Lower lobe of right lung (tissue), 2 donors: ENCODE results near the gene CSDE1. TPM values are rescaled to one million over a fixed set of nuclear protein-coding genes. Genes with fewer than 3 reads are reported as not detected.

Experiments
- ATAC-seq, 2 donors: fragments of 200-7000 bp; cut with Tn5 transposase; one replicate each; pipeline ENCODE4 v1.9.1; 2020 to 2022; ENCODE audit warnings: mild to moderate bottlenecking in 2 of 2, moderate library complexity in 2 of 2
- DNase-seq: peaks from one replicate; pipeline ENCODE4 v3.0.0-alpha.2; 2020
- H3K27ac ChIP-seq: fragments of 200-600 bp; one replicate; pipeline ENCODE4 v1.8.0; 2022
- H3K27me3 ChIP-seq: fragments of 200-600 bp; one replicate; pipeline ENCODE4 v1.8.0; 2022; ENCODE audit warnings: low read depth
- H3K36me3 ChIP-seq: fragments of 200-600 bp; one replicate; pipeline ENCODE4 v1.8.0; 2022; ENCODE audit warnings: mild to moderate bottlenecking
- H3K4me1 ChIP-seq: fragments of 200-600 bp; one replicate; pipeline ENCODE4 v1.8.0; 2022
- H3K4me3 ChIP-seq: fragments of 200-600 bp; one replicate; pipeline ENCODE4 v1.8.0; 2022; ENCODE audit warnings: mild to moderate bottlenecking
- H3K9me3 ChIP-seq: fragments of 200-600 bp; one replicate; pipeline ENCODE4 v1.8.0; 2022
- CTCF ChIP-seq: fragments of 200-600 bp; IDR thresholded peaks from one replicate; pipeline ENCODE4 v1.8.0; 2022; ENCODE audit warnings: antibody characterized with exemption, mild to moderate bottlenecking
- intact Hi-C: fragments of 100-400 bp; cut with DNase I; formaldehyde crosslinking; loops from one replicate; pipeline ENCODE4 v1.11.0; 2022
- total RNA-seq: library from RNA; stranded (reverse); fragmentation: NEBNext Ultra II Directional; extraction: Animal tissue kit (Norgen Biotek cat#: 25700); gene quantifications from one replicate; pipeline ENCODE4 v1.2.1, GENCODE V29; 2021
- donor health status: DM: no; HTN: yes; CAD: no; lungs with severe emphysema.

Gene CSDE1
- total RNA-seq, 1 donor from 2014 or later, result 543 TPM

DNA sequence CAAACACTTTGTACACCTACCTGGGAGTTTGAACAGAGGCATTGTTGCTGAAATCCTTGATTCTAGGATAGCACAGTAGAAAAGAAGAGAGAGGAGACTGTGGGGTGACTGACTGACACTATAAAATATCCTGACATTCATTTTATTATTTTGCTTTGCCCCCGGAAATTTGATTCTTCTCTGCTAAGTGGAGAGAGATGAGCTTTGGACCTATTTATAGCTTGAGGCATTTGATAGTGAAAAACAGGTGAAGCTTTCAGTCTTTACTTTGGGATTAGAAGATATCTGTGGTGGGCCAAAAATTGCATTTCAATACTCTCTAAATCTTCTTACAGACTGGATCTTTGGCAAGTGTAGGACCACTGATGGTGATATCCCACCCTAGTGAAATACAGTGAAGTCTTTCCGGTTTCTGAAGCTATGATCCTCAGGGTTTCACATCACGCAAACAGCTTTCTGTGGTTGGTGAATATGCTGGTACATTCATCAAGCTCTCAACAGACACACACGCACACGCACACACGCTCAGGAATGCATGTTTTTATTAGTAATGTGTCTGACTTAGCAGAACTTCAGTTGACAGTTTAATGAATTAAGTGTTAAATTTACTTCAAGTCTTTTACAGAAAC is 62.2 kb downstream of the CSDE1 start, which contains the start of gene AMPD1:
Gene AMPD1 (minus strand): TSS at position 117 of the 629 bp plus-strand sequence. CDS start 75 bp downstream, at position 42.
- Histone ChIP-seq H3K27me3 (no peaks in the 10 kb centered on the region), H3K36me3 (no peaks in the 10 kb centered on the region), H3K4me3 (no peak within 1 kb of the TSS), H3K9me3 (no peaks in the 10 kb centered on the region), H3K4me1 (no peaks in the 10 kb centered on the region), H3K27ac (no peak within 1 kb of the TSS)
- TF ChIP-seq CTCF, result no peak
- no peak for ATAC-seq
- no peak for DNase-seq
- intact Hi-C loops, result no loop called here

DNA sequence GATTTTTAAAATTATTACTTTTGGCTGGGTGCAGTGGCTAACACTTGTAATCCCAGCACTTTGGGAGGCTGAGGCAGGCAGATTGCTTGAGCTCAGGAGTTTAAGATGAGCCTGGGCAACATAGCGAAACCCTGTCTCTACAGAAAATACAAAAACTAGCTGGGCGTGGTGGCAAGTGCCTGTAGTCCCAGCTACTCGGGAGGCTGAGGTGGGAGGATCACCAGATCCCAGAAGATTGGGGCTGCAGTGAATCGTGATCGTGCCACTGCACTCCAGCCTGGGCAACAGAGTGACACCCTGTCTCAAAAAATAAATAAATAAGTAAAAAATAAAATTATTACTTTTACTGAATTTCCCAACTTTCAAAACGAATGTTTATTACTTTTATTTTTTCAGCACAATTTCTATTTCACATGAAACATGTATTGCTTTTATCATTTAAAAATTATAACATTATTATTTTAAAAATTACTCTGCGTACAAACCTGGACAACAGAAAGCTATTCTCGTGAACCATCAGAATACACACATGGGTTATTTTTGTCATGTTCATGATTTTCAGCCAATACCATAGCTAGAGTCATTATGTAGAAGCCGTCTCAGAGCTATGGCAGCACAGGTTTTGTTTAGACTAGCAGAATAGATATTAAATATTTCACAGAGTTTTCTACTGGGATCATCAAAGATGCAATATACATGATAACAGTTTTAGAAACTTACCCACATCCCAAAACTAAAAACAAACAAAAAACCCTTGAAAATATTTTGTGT is 63.1 kb downstream of the CSDE1 start:
- H3K36me3 ChIP-seq, result no peaks in the 10 kb centered on the region
- no peak overlapping the region for H3K4me3 ChIP-seq
- H3K27ac ChIP-seq, result no peak overlapping the region
- no peaks in the 10 kb centered on the region for H3K4me1 ChIP-seq
- TF ChIP-seq CTCF, result no peak
- no peaks in the 10 kb centered on the region for H3K9me3 ChIP-seq
- no peaks in the 10 kb centered on the region for H3K27me3 ChIP-seq
- ATAC-seq, result no peak
- DNase-seq, result no peak
- intact Hi-C loops, result no loop called here

DNA sequence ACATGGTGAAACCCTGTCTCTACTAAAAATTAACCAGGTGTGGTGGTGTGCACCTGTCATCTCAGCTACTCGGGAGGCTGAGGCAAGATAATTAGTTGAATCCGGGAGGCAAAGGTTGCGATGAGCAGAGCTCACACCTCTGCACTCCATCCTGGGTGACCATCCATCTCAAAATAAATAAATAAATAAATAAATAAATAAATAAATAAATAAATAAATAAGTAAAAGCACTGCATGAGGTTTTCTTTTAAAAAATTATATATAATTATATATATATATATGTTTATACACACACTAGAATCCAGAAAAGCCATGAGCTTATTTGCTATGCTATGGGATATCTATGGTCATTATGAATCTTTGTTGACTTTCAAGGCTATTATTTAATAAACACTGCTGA is 64.8 kb downstream of the CSDE1 start:
- intact Hi-C loops, result no loop called here
- no peaks in the 10 kb centered on the region for H3K9me3 ChIP-seq
- DNase-seq (no peak), ATAC-seq (no peak)
- H3K36me3 ChIP-seq, result no peaks in the 10 kb centered on the region
- TF ChIP-seq CTCF, result no peak
- no peak overlapping the region for H3K27ac ChIP-seq
- H3K4me1 ChIP-seq, result no peaks in the 10 kb centered on the region
- H3K27me3 ChIP-seq, result no peaks in the 10 kb centered on the region
- H3K4me3 ChIP-seq, result no peak overlapping the region

- H3K9me3 ChIP-seq, result no peaks in the 10 kb centered on the region
- ATAC-seq, result no peak
- DNase-seq, result no peak
These were observed 66.7 kb downstream of the CSDE1 start for GRCh38 chr1:114691061-114691460.

GRCh38 chr1:114690148-114690547 is 67.6 kb downstream of the CSDE1 start:
- ATAC-seq (no peak), DNase-seq (no peak)
- H3K4me1 ChIP-seq, result no peaks in the 10 kb centered on the region
- no peak overlapping the region for H3K4me3 ChIP-seq
- intact Hi-C loops, result no loop called here
- H3K9me3 ChIP-seq, result no peaks in the 10 kb centered on the region
- no peaks in the 10 kb centered on the region for H3K27me3 ChIP-seq
- no peak for TF ChIP-seq CTCF
- H3K27ac ChIP-seq, result no peak overlapping the region
- no peaks in the 10 kb centered on the region for H3K36me3 ChIP-seq

More at GRCh38 chr1:114691061-114691460, 66.7 kb downstream of the CSDE1 start:
- Histone ChIP-seq H3K27me3 (no peaks in the 10 kb centered on the region), H3K4me3 (no peak overlapping the region), H3K27ac (no peak overlapping the region), H3K36me3 (no peaks in the 10 kb centered on the region), H3K4me1 (no peaks in the 10 kb centered on the region)
- TF ChIP-seq CTCF, result no peak
- intact Hi-C loops, result no loop called here
